Pons (tissue), 1 donor: Measurements from ENCODE around the gene NTNG1.
"Not testable (repeated sequence)": the region's sequence is repeated elsewhere in the genome, so short reads cannot be mapped to it uniquely, and the experiment has no call there.

Experiments
- DNase-seq: peaks from one replicate; pipeline ENCODE4 v3.0.0-alpha.2; 2016; ENCODE audit warnings: low spot score

The NTNG1 gene

DNA sequence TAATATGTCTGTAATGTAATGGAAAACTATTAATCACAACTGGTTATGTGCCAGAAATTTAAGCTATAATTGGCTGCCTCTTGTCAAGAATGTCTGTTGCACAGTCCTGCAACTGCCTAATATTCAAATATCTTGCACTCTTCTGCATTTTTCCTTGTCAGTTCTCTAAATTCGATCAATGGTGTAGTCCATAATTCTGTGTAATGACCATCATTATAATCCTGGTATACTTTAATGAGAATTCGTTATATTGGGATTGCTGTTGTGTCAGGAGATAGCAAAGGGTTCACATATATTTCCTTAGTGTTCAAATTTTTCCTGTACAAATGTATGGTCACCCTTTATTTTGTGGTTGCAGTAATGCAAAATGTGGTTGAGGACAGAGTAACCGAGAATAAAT lies 4.8 kb downstream of the NTNG1 start:
- DNase-seq: no peak

DNA sequence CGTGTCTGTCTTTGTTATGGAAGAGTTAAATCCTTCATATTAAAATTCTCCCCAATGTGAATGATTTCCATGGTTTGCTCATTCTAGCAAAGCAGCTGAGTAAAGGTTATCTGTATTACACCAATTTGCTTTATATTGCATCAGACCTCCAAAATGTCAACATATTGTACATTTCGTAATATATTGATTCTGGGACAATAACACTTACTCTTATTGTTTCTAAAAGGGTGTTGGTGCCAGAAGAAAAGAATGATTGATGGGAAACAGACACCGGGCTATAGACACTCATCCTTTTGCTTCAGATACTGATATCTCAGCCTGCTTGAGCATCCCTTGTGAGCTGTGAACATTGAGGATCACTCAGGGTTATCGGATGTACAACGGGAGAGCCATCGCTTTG lies 7.0 kb downstream of the NTNG1 start:
- DNase-seq: no peak

DNA sequence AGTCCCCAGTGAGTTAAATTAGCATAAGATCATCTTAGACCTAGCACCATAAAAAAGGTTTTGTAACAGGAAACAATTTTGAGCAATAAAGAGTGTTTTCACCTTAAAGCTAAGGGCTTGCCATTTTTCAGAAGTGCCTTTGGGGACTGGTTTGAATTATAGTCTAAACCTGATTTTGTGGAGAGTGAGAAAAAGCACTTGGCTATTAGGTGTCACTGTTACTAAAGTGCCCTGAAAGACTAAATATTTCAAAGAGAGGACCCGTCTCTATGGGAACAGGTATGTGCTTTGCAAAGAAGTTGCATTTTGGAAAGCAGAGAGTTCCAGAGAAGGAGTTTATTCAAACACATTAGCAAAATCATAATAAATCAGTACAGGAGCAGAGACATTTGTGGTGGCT lies 9.1 kb downstream of the NTNG1 start:
- no peak for DNase-seq

DNA sequence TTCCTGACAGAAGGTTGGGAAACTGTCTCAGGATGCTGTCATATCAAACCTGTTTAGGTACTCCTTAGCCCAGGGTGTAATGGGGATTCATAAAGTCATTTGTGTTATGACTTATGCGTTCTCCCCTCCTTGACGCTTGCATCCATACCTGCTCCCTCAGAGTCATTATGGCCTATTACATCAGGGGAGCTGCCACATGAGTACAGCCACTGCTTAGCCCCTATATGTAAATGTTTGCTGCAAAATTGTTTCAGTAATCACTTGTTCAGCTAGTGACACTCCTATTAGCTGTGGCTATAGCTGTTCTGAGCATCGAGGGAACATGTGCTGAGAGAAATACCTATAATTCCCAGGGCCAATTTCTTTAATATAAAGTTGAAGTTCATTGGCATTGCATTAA lies 10.5 kb downstream of the NTNG1 start:
- no peak for DNase-seq

DNA sequence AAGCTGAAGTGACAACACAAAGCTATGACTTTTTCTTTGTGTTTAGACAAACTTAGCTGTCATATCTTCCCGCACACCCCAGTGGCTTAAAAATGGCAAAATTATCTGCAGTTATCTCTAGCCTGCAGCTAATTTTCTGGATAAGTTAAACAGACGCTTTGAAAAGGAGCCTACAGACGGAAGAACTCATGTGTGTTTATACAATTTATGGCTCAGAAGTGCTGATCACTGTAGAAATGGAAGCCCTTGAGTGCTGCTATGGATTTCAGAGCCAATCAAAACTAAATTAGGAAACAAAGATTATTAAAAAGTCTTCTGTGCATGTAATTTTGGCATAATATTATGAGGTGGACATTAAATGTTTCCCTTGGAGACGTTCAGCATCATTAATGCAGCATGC lies 11.6 kb downstream of the NTNG1 start:
- DNase-seq: no peak

DNA sequence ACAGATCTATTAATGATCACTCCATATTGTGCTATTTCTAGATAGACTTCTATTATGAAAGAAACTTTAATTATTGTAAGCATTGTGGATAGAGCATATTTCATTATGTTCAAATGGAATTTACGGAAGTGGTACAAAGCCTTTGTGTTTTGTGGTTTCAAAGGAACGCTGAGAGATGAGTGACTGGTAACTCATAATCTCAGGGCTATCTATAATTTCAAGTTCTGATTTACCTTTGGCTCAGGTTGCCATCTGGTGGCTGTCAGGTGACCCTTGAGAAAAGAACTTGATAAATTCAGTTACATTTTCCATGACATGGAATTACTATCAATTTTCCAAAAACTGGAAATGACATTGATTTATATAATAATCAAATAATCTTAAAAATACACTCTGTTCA lies 12.2 kb downstream of the NTNG1 start:
- no peak for DNase-seq

DNA sequence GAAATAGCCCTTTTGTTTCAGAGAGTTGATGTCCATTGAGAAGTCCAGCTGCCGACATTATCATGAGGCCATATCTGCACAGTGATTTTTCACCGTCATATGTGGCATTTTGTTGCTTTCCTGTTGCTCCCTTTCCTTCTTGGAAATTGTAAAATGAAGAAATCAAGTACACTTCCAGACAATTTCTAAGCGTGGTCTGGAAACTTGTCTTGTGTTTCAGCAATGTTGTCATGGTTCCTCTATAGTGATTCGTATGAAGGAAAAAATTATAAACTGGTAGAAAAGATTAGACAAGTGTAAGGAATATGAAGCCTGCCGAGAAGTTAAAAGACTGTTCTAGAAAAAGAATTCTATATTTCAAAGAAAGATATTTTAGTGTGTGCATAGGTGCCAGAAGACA lies 17.7 kb downstream of the NTNG1 start:
- DNase-seq: no peak

- no peak for DNase-seq
Observed at GRCh38 chr1:107158991-107159390, 18.2 kb downstream of the NTNG1 start.

- no peak for DNase-seq
Observed at GRCh38 chr1:107162745-107163144, 21.9 kb downstream of the NTNG1 start.

DNA sequence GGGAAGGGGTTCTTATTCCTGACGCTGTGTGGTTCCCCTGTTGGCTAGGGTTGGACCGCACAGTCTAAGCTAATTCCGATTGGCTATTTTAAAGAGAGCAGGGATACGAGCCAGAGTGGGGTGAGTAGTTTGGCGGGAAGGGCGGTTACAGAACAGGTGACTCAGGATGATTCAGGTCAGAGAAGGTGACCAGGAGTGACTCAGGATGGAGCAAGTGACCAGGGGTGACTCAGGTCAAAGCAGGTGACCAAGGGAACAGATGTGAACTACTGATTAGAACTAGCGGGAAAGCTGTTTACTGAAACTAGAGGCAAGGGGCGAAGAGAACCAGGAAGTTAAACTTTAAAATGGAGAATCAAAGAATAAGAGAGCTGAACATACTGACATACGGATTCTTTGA lies 24.1 kb downstream of the NTNG1 start:
- not testable (repeated sequence) for DNase-seq

DNA sequence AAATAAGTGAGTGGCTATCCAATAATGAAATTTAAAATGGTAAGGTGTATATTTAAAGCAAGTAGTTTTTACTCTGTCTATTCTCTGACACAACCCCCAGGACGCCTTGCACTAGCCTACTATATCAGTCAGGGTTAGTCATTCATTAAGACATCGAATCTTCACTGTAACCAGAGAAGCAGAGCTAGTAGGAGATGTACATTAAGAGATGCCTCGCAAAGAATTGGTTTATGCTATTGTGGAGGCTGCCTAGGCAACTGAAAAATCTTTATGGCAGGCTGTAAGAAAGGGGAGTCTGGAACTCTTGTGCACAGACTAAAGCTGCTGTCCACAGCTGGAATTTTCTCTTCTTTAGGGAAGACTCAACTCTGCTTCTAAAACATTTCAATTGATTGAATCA lies 28.8 kb downstream of the NTNG1 start:
- no peak for DNase-seq

GRCh38 chr1:107171333-107171732 lies 30.5 kb downstream of the NTNG1 start:
- DNase-seq: peak; percentile 39

GRCh38 chr1:107172450-107173170 lies 31.8 kb downstream of the NTNG1 start:
- DNase-seq: no peak

DNA sequence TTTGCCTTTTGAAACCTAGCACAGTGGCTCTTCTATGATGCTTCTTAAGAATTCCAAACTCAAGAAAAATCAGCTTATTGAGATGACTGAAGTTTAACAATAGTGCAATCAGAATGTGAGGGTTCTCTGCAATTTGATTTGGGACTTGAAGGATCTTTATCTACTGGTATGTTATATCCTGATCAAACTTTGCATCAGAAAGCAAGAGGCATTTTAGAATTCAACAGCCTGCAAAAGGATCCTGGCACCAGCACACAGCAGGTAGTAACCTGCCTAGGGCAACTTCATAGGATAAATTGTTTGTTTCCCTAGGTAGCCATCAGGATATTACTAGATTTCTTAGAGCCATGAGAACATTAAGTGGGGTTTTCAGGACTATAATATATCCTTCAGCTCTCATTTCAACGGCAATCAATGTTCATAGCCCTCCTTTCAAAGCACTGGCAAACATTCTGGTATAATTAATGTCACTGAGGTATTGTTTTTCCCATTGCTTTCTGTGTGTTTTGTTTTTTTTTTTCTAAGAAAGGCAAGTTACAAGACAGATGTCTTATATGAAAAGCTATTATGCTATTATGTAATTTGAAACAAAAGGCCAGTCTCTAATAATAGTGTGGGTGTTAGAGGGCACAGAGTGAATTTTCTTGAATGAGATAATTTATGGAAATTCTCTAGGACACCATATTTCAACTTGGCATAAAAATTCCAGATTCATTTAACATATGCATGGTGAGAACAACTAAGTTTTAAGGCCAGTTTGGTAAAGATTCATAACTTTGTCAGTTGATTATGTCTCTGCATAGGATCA lies 34.5 kb downstream of the NTNG1 start:
- no peak for DNase-seq

- no peak for DNase-seq
Observed at GRCh38 chr1:107181253-107181969, 40.6 kb downstream of the NTNG1 start.

DNA sequence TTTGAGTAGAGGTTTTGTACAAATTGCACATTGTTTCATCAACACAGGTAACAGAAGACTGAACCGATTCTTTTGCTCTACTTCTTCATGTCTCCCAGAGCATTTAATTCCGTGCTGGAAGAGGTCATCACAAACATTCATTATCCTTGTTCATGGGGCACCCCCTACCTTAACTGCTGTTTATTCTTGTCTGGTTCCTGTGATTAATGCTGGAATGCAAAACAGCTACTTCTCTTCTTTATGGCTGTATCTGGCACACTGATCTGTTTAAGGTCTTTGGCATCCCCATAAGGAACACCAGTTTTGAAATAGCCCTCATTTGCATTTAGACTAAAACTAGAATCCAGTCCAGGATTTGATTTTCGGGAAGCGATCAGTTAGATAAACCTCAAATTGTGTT lies 42.2 kb downstream of the NTNG1 start:
- DNase-seq: no peak

DNA sequence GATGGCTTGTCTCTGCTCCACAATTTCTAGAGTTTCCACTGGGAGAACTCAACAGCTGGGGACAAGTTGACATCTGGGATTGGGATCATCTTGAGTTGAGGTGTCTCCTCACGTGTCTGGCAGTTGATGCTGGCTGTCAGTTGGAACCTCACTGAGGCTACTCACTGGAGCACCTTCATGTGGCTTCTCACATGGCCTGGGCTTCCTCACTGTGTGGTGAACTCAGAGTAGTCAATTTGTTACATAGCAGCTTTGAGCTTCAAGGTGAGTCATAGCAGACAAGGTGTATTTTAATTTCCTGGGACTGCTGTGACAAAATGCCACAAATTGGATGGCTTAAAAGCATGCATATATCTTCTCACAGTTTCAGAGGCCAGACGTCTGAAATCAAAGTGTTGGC lies 44.0 kb downstream of the NTNG1 start:
- DNase-seq: no peak

DNA sequence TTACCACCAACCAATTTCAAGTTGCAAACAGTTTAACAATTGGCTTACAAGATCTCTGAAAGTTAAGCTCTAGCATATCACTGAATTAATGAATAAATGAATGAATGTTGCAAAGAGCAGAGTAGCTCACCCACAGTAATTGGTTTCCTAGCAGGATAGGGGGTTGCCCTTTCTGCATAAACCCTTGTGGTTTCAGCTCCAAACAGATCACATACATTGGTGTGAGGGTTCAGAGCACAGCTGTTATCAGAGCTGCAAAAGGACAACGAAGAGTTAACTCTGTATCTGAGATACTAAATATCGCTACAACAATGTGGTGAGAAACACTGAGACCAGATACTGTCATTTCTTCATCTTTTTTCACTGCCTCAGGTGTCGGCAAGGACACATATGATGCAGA lies 46.6 kb downstream of the NTNG1 start:
- DNase-seq: no peak

- no peak for DNase-seq
Observed at GRCh38 chr1:107188160-107188559, 47.3 kb downstream of the NTNG1 start.

DNA sequence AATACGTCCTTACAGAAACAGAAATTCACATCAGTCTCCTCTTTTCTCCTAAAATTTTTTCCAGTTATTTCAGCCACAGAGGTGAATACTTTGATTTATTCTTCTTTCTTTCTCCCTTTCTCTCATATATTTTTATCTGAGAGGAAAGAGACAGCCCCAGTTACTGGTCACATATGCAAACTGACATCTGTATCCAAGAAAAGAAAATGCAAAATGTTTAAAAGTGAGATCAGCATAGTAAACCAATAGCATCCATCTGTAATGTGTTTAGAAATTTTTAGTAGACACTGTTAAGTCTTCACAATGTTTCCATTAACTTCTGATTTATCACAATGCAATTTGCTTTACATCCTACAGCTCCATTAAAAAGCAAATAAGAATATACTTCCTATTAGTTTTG lies 53.5 kb downstream of the NTNG1 start:
- no peak for DNase-seq

- no peak for DNase-seq
Observed at GRCh38 chr1:107195476-107195875, 54.6 kb downstream of the NTNG1 start.

GRCh38 chr1:107196973-107197562 lies 56.2 kb downstream of the NTNG1 start:
- no peak for DNase-seq

DNA sequence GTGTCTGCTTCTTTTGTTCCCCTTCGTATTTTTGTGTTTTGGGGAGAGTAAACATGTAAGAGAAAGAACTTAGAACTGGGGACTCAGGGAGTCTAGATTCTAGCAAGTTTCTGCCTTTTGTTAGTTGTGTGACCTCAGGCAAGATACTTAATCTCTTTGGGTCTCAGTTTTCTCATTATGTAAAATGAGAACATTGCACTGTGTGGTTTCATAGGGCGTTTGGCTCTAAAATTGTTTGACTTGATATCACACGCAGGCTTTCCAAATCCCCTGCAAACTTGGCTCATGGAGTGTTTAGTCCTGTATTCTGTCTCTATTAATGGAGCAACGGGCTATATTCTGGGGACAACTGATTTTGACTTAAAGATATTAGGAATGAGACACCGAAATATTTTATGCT lies 57.7 kb downstream of the NTNG1 start:
- no peak for DNase-seq
